HCT116 (cell line): Measurements from ENCODE around the gene CYP4F3. TPM values are rescaled to one million over a fixed set of nuclear protein-coding genes. Genes with fewer than 3 reads are reported as not detected.

Source experiments
- ATAC-seq: fragments of 200-7000 bp; cut with Tn5 transposase; 2 replicates; pipeline ENCODE4 v1.9.1; 2020; ENCODE audit warnings: mild to moderate bottlenecking, moderate library complexity
- BruUV-seq: library from RNA; stranded (reverse); fragments of 400-500 nt; replicated peaks from 2 replicates; lab custom pipeline; 2021; lab: Mats Ljungman, UMichigan
- CTCF ChIA-PET: fragments of 300-600 bp; sonication (Branson Sonifier 250); formaldehyde crosslinking; loops from one replicate; lab custom pipeline; 2021; ENCODE audit warnings: antibody characterized with exemption; lab: Charles Lee
- POLR2A ChIA-PET: fragments of 300-600, 350-600 bp; sonication (Branson Sonifier 250); formaldehyde crosslinking; loops from one replicate; lab custom pipeline; 2021; ENCODE audit warnings: antibody characterized with exemption; lab: Charles Lee
- RAD21 ChIA-PET, 2 experiments: fragments of 300-600 bp; sonication (Branson Sonifier 250); formaldehyde crosslinking; loops; one replicate each; lab custom pipeline; 2023; ENCODE audit warnings: low total read pairs in 2 of 2; ENCODE audit not compliant: uncharacterized antibody in 2 of 2, unreplicated experiment in 2 of 2, low non-redundant PET in 1 of 2; lab: Charles Lee
- DNase-seq: peaks from one replicate; pipeline ENCODE4 v3.0.0-alpha.2; 2010; ENCODE audit warnings: low read depth, low spot score
- H2AFZ ChIP-seq: fragments of 200-600 bp; shearing (Covaris generic), sonication (generic); 2 replicates; pipeline ENCODE4 v1.6.1; 2017; ENCODE audit warnings: low read depth, mixed run types, mixed read lengths, antibody characterized with exemption, low read length; ENCODE audit not compliant: poor library complexity, severe bottlenecking
- H3K27ac ChIP-seq: 2 replicates; pipeline ENCODE4 v1.5.1; 2012; ENCODE audit warnings: low read depth, low read length
- H3K27me3 ChIP-seq: fragments of 200-600 bp; sonication (generic); 2 replicates; pipeline ENCODE4 v1.6.1; 2016; ENCODE audit warnings: mixed run types, low read length, mixed read lengths; ENCODE audit not compliant: insufficient read depth
- H3K36me3 ChIP-seq, 2 experiments: fragments of 200-500 bp in 1 of 2; fragments of 200-600 bp in 1 of 2; sonication (Bioruptor generic) in 1 of 2; sonication (generic) in 1 of 2; 2 replicates each; pipeline versions ENCODE4 v1.5.1 to v1.6.1; 2014 to 2016; ENCODE audit warnings: low read length in 2 of 2, inconsistent platforms in 1 of 2, mixed read lengths in 1 of 2, mixed run types in 1 of 2; ENCODE audit not compliant: insufficient read depth in 2 of 2, control insufficient read depth in 1 of 2
- H3K4me1 ChIP-seq, 2 experiments: fragments of 200-600 bp in 1 of 2; sonication (generic) in 1 of 2; 2 replicates each; pipeline versions ENCODE4 v1.5.1 to v1.6.1; 2012 to 2017; ENCODE audit warnings: low read length in 2 of 2, inconsistent platforms in 1 of 2, mild to moderate bottlenecking in 1 of 2, mixed read lengths in 1 of 2, mixed run types in 1 of 2, moderate library complexity in 1 of 2; ENCODE audit not compliant: insufficient read depth in 2 of 2, control insufficient read depth in 1 of 2
- H3K4me2 ChIP-seq: fragments of 200-600 bp; sonication (generic); 2 replicates; pipeline ENCODE4 v1.6.1; 2017; ENCODE audit warnings: mixed run types, low read length, mixed read lengths
- H3K4me3 ChIP-seq, 2 experiments: fragments of 200-600 bp in 1 of 2; sonication (generic) in 1 of 2; replicated peaks in 1 of 2; 2 replicates each; pipeline ENCODE4 v1.5.1; 2011 to 2016; ENCODE audit warnings: low read length in 2 of 2, control low read depth in 1 of 2, low read depth in 1 of 2, mild to moderate bottlenecking in 1 of 2, mixed read lengths in 1 of 2, mixed run types in 1 of 2
- H3K79me2 ChIP-seq: fragments of 200-600 bp; sonication (generic); 2 replicates; pipeline ENCODE4 v1.6.1; 2017; ENCODE audit warnings: mild to moderate bottlenecking, mixed run types, low read length, moderate library complexity, mixed read lengths; ENCODE audit not compliant: insufficient read depth
- H3K9ac ChIP-seq: fragments of 200-600 bp; sonication (generic); 2 replicates; pipeline ENCODE4 v1.6.1; 2016; ENCODE audit warnings: low read length, mixed read lengths
- H3K9me2 ChIP-seq: fragments of 200-600 bp; sonication (generic), shearing (Covaris generic); 2 replicates; pipeline ENCODE4 v1.6.1; 2017; ENCODE audit warnings: mixed run types, mild to moderate bottlenecking, moderate library complexity; ENCODE audit not compliant: insufficient read depth
- H3K9me3 ChIP-seq, 2 experiments: fragments of 200-500 bp in 1 of 2; fragments of 200-600 bp in 1 of 2; sonication (Bioruptor generic) in 1 of 2; sonication (generic) in 1 of 2; 2 replicates each; pipeline ENCODE4 v1.6.1; 2014 to 2017; ENCODE audit warnings: low read length in 2 of 2, mixed read lengths in 2 of 2, inconsistent platforms in 1 of 2, low read depth in 1 of 2, mild to moderate bottlenecking in 1 of 2, mixed run types in 1 of 2, moderate library complexity in 1 of 2; ENCODE audit not compliant: control insufficient read depth in 1 of 2, insufficient read depth in 1 of 2
- H4K20me1 ChIP-seq: fragments of 200-600 bp; sonication (generic), shearing (Covaris generic); 2 replicates; pipeline ENCODE4 v1.6.1; 2017; ENCODE audit warnings: mixed run types, mild to moderate bottlenecking, moderate library complexity; ENCODE audit not compliant: insufficient read depth
- CEBPB ChIP-seq: IDR thresholded peaks from 2 replicates; pipeline ENCODE4 v1.6.1; 2012; ENCODE audit warnings: low read depth
- EGR1 ChIP-seq: IDR thresholded peaks from 2 replicates; pipeline ENCODE4 v1.6.1; 2012; ENCODE audit warnings: low read depth
- ELF1 ChIP-seq: IDR thresholded peaks from 2 replicates; pipeline ENCODE4 v1.6.1; 2012; ENCODE audit warnings: low read depth, borderline replicate concordance
- EZH2 ChIP-seq: fragments of 200-600 bp; sonication (generic); IDR thresholded peaks from 2 replicates; pipeline ENCODE4 v1.6.1; 2017; ENCODE audit warnings: antibody characterized with exemption, mixed run types
- EZH2phosphoT487 ChIP-seq: fragments of 200-600 bp; IDR thresholded peaks from 2 replicates; pipeline ENCODE4 v1.6.1; 2018; ENCODE audit warnings: antibody characterized with exemption, borderline replicate concordance
- POLR2A ChIP-seq: IDR thresholded peaks from 2 replicates; pipeline ENCODE4 v1.7.0; 2011; ENCODE audit warnings: borderline replicate concordance; ENCODE audit not compliant: insufficient read depth, insufficient read length; ENCODE audit errors: extremely low read depth
- POLR2AphosphoS5 ChIP-seq: IDR thresholded peaks from 2 replicates; pipeline ENCODE4 v1.6.1; 2011; ENCODE audit warnings: mild to moderate bottlenecking, low read depth, low read length, moderate library complexity
- RAD21 ChIP-seq: IDR thresholded peaks from 2 replicates; pipeline ENCODE4 v1.6.1; 2012; ENCODE audit warnings: low read depth, mild to moderate bottlenecking
- TCF7L2 ChIP-seq: IDR thresholded peaks from 2 replicates; pipeline ENCODE4 v1.7.0; 2011; ENCODE audit warnings: borderline replicate concordance, inconsistent platforms; ENCODE audit not compliant: insufficient read depth, insufficient read length; ENCODE audit errors: extremely low read depth
- YY1 ChIP-seq: IDR thresholded peaks from 2 replicates; pipeline ENCODE4 v1.6.1; 2011; ENCODE audit warnings: low read length, low read depth, moderate library complexity, mild to moderate bottlenecking; ENCODE audit not compliant: insufficient replicate concordance; ENCODE audit errors: extremely low read depth
- intact Hi-C: fragments of 100-400 bp; cut with micrococcal nuclease; formaldehyde crosslinking; loops from 2 replicates; pipeline ENCODE4 v1.10.0; 2022
- total RNA-seq: library from RNA; stranded (reverse); gene quantifications from one replicate; pipeline ENCODE4 v1.2.1, GENCODE V29; 2021; ENCODE audit not compliant: unreplicated experiment
- TF ChIP-seq, protein P1 (sequence below): IDR thresholded peaks from 2 replicates; pipeline ENCODE4 v1.6.1; 2012; ENCODE audit warnings: low read depth
- TF ChIP-seq, protein P2 (sequence below): IDR thresholded peaks from 2 replicates; pipeline ENCODE4 v1.6.1; 2012
- TF ChIP-seq, protein P3 (sequence below): IDR thresholded peaks from 2 replicates; pipeline ENCODE4 v1.6.1; 2011; ENCODE audit warnings: mild to moderate bottlenecking, low read length, moderate library complexity; ENCODE audit not compliant: insufficient replicate concordance; ENCODE audit errors: extremely low read depth
- TF ChIP-seq, protein P4 (sequence below): IDR thresholded peaks from 2 replicates; pipeline ENCODE4 v1.6.1; 2012

The CYP4F3 gene
- total RNA-seq, 1 experiment from 2014 or later: 3.6 TPM

DNA sequence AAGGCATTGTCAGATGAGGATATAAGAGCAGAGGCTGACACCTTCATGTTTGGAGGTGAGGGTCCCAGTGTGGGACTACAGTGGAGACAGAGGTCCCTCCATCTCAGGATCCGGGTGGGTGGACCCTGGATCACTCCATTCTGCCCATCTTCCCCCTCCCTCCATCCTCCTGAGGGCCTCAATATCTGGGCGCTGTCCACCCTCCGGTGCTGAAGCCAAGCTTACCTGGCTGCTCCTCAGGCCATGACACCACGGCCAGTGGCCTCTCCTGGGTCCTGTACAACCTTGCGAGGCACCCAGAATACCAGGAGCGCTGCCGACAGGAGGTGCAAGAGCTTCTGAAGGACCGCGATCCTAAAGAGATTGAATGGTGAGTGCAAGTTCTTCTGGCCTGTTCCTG is 44.1 kb downstream of the CYP4F3 start:
- ATAC-seq: no peak
- H3K4me3 ChIP-seq: no peak overlapping the region
- intact Hi-C loops: no loop called here
- H3K79me2 ChIP-seq: no peaks in the 10 kb centered on the region
- POLR2A ChIA-PET: no interaction called here
- RAD21 ChIA-PET: no interaction called here
- H4K20me1 ChIP-seq: no peaks in the 10 kb centered on the region
- H3K4me1 ChIP-seq: no peaks in the 10 kb centered on the region
- H2AFZ ChIP-seq: no peak overlapping the region
- H3K9me3 ChIP-seq: no peaks in the 10 kb centered on the region
- H3K9me2 ChIP-seq: no peaks in the 10 kb centered on the region
- no peak for DNase-seq
- CTCF ChIA-PET: no interaction called here
- BruUV-seq: no TSS peak
- H3K27ac ChIP-seq: no peak overlapping the region
- TF ChIP-seq, protein P1, sequence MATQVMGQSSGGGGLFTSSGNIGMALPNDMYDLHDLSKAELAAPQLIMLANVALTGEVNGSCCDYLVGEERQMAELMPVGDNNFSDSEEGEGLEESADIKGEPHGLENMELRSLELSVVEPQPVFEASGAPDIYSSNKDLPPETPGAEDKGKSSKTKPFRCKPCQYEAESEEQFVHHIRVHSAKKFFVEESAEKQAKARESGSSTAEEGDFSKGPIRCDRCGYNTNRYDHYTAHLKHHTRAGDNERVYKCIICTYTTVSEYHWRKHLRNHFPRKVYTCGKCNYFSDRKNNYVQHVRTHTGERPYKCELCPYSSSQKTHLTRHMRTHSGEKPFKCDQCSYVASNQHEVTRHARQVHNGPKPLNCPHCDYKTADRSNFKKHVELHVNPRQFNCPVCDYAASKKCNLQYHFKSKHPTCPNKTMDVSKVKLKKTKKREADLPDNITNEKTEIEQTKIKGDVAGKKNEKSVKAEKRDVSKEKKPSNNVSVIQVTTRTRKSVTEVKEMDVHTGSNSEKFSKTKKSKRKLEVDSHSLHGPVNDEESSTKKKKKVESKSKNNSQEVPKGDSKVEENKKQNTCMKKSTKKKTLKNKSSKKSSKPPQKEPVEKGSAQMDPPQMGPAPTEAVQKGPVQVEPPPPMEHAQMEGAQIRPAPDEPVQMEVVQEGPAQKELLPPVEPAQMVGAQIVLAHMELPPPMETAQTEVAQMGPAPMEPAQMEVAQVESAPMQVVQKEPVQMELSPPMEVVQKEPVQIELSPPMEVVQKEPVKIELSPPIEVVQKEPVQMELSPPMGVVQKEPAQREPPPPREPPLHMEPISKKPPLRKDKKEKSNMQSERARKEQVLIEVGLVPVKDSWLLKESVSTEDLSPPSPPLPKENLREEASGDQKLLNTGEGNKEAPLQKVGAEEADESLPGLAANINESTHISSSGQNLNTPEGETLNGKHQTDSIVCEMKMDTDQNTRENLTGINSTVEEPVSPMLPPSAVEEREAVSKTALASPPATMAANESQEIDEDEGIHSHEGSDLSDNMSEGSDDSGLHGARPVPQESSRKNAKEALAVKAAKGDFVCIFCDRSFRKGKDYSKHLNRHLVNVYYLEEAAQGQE: peak; percentile 88
- TF ChIP-seq EZH2phosphoT487: no peak
- no peaks in the 10 kb centered on the region for H3K36me3 ChIP-seq
- H3K4me2 ChIP-seq: no peak overlapping the region
- no peak overlapping the region for H3K9ac ChIP-seq
- peaks cover 1% of the 10 kb centered on the region; the same call in 1 of the 2 replicates for H3K27me3 ChIP-seq

DNA sequence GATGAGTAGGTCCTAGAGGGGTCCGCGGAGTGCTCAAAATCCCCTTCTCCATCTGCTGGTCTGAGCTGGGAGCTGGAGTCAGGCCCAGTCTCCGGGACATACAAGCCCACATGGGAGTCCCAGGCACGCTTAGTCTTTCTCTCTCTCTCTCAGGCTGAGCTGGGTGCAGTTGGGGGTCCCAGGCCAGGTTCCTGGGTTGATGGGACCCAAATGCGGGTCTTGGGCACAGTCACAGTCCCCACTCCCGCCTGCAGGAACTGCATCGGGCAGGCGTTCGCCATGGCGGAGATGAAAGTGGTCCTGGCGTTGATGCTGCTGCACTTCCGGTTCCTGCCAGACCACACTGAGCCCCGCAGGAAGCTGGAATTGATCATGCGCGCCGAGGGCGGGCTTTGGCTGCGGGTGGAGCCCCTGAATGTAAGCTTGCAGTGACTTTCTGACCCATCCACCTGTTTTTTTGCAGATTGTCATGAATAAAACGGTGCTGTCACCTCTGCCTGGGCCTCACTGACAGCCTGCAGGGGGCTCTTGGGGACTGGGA is 56.0 kb downstream of the CYP4F3 start:
- DNase-seq: no peak
- Histone ChIP-seq H3K27me3 (peaks cover 10% of the 10 kb centered on the region; the same call in 1 of the 2 replicates), H3K9ac (no peak overlapping the region)
- ChIA-PET CTCF (no interaction called here), RAD21 (no interaction called here)
- no peak for ATAC-seq
- TF ChIP-seq, protein P2, sequence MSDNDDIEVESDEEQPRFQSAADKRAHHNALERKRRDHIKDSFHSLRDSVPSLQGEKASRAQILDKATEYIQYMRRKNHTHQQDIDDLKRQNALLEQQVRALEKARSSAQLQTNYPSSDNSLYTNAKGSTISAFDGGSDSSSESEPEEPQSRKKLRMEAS: no peak
- TF ChIP-seq EZH2 (no peak), EGR1 (no peak), ELF1 (no peak), CEBPB (no peak), POLR2A (no peak), RAD21 (no peak), POLR2AphosphoS5 (no peak), TCF7L2 (no peak), YY1 (no peak), EZH2phosphoT487 (no peak)
- TF ChIP-seq, protein P3, sequence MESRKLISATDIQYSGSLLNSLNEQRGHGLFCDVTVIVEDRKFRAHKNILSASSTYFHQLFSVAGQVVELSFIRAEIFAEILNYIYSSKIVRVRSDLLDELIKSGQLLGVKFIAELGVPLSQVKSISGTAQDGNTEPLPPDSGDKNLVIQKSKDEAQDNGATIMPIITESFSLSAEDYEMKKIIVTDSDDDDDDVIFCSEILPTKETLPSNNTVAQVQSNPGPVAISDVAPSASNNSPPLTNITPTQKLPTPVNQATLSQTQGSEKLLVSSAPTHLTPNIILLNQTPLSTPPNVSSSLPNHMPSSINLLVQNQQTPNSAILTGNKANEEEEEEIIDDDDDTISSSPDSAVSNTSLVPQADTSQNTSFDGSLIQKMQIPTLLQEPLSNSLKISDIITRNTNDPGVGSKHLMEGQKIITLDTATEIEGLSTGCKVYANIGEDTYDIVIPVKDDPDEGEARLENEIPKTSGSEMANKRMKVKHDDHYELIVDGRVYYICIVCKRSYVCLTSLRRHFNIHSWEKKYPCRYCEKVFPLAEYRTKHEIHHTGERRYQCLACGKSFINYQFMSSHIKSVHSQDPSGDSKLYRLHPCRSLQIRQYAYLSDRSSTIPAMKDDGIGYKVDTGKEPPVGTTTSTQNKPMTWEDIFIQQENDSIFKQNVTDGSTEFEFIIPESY: no peak
- TF ChIP-seq, protein P4, sequence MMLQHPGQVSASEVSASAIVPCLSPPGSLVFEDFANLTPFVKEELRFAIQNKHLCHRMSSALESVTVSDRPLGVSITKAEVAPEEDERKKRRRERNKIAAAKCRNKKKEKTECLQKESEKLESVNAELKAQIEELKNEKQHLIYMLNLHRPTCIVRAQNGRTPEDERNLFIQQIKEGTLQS: no peak
- TF ChIP-seq, all 23 proteins: peak for 0
- H4K20me1 ChIP-seq: no peaks in the 10 kb centered on the region
- POLR2A ChIA-PET: no interaction called here
- no peak overlapping the region for H2AFZ ChIP-seq
- H3K36me3 ChIP-seq: no peaks in the 10 kb centered on the region
- H3K4me3 ChIP-seq: no peak overlapping the region
- no peak overlapping the region for H3K4me2 ChIP-seq
- no peak overlapping the region for H3K27ac ChIP-seq
- no peaks in the 10 kb centered on the region; a peak in 1 of 4 replicates for H3K4me1 ChIP-seq
- BruUV-seq: no TSS peak
- H3K9me2 ChIP-seq: no peaks in the 10 kb centered on the region
- intact Hi-C loops: no loop called here
- H3K9me3 ChIP-seq: no peaks in the 10 kb centered on the region
- H3K79me2 ChIP-seq: no peaks in the 10 kb centered on the region
